GM19463 (cell line): ENCODE results near the gene KRTAP1-3.
"Not testable (repeated sequence)": the region's sequence is repeated elsewhere in the genome, so short reads cannot be mapped to it uniquely, and the experiment has no call there.

Source experiments
- ATAC-seq: cut with Tn5 transposase; IDR thresholded peaks from one replicate; pipeline ENCODE4 v1.9.1; 2021; ENCODE audit warnings: mild to moderate bottlenecking, moderate library complexity; ENCODE audit not compliant: unreplicated experiment

KRTAP1-3 gene

GRCh38 chr17:41054556-41054955, 19.9 kb upstream of the KRTAP1-3 start:
- ATAC-seq: not testable (repeated sequence)

- no peak for ATAC-seq
Measured at GRCh38 chr17:41054025-41054424, 19.4 kb upstream of the KRTAP1-3 start.

- no peak for ATAC-seq
Measured at GRCh38 chr17:41052566-41052965, 17.9 kb upstream of the KRTAP1-3 start.

- ATAC-seq: no peak
Measured at GRCh38 chr17:41049110-41049509, 14.4 kb upstream of the KRTAP1-3 start.

- ATAC-seq: no peak
Measured at GRCh38 chr17:41048441-41048840, 13.8 kb upstream of the KRTAP1-3 start.

- ATAC-seq: not testable (repeated sequence)
Measured at GRCh38 chr17:41046735-41047465, 12.2 kb upstream of the KRTAP1-3 start, which contains the start of gene KRTAP2-1. Gene KRTAP2-1 (minus strand): TSS chr17:41047316. CDS start chr17:41047267, 49 bp downstream.

- no peak for ATAC-seq
Measured at GRCh38 chr17:41042953-41043352, 8.3 kb upstream of the KRTAP1-3 start.

- not testable (repeated sequence) for ATAC-seq
Measured at GRCh38 chr17:41040783-41041571, 6.3 kb upstream of the KRTAP1-3 start, which contains the start of gene KRTAP1-1. Gene KRTAP1-1 (minus strand): TSS chr17:41041450. CDS start chr17:41041397, 53 bp downstream.

- no peak for ATAC-seq
Measured at GRCh38 chr17:41037853-41038350, 3.2 kb upstream of the KRTAP1-3 start.

- no peak for ATAC-seq
Measured at GRCh38 chr17:41029633-41030245, 4.9 kb downstream of the KRTAP1-3 start, which contains the start of gene KRTAP1-4. Gene KRTAP1-4 (minus strand): TSS chr17:41030195. CDS start chr17:41030078, 117 bp downstream.

GRCh38 chr17:41026715-41027471, 7.8 kb downstream of the KRTAP1-3 start, which contains the start of gene KRTAP1-5:
Gene KRTAP1-5 (minus strand): TSS chr17:41027208. CDS start chr17:41027155, 53 bp downstream.
- no peak for ATAC-seq

GRCh38 chr17:41024697-41025096, 10.0 kb downstream of the KRTAP1-3 start:
- ATAC-seq: no peak

- ATAC-seq: no peak
Measured at GRCh38 chr17:41020336-41020735, 14.3 kb downstream of the KRTAP1-3 start.

GRCh38 chr17:41019415-41019814, 15.3 kb downstream of the KRTAP1-3 start:
- ATAC-seq: no peak

GRCh38 chr17:41018541-41018940, 16.1 kb downstream of the KRTAP1-3 start:
- ATAC-seq: no peak

- no peak for ATAC-seq
Measured at GRCh38 chr17:41016578-41017215, 18.0 kb downstream of the KRTAP1-3 start.

- ATAC-seq: no peak
Measured at GRCh38 chr17:41015454-41015853, 19.2 kb downstream of the KRTAP1-3 start.

- no peak for ATAC-seq
Measured at GRCh38 chr17:41013606-41014005, 21.1 kb downstream of the KRTAP1-3 start.

GRCh38 chr17:41013181-41013580, 21.5 kb downstream of the KRTAP1-3 start:
- ATAC-seq: no peak
